ENCODE results near the gene CASP3.
A peak's percentile ranks its signal among the peaks of the same experiment; 100 is the strongest.
"Not testable (repeated sequence)": the region's sequence is repeated elsewhere in the genome, so short reads cannot be mapped to it uniquely, and the experiment has no call there.

Gene CASP3

GRCh38 chr4:184662236-184662635 lies 13.0 kb upstream of the CASP3 start:
- DNase-seq = no peak

- DNase-seq = no peak
Measured at GRCh38 chr4:184660978-184661377, 11.7 kb upstream of the CASP3 start.

GRCh38 chr4:184657820-184658219 lies 8.6 kb upstream of the CASP3 start:
- not testable (repeated sequence) for DNase-seq

- DNase-seq = no peak
Measured at GRCh38 chr4:184657144-184657543, 7.9 kb upstream of the CASP3 start.

GRCh38 chr4:184655889-184656869 lies 6.9 kb upstream of the CASP3 start:
- DNase-seq = no peak

- no peak for DNase-seq
Measured at GRCh38 chr4:184653650-184654049, 4.4 kb upstream of the CASP3 start.

- not testable (repeated sequence) for DNase-seq
Measured at GRCh38 chr4:184652681-184653080, 3.4 kb upstream of the CASP3 start.

- no peak for DNase-seq
Measured at GRCh38 chr4:184651899-184652298, 2.7 kb upstream of the CASP3 start.

- DNase-seq = no peak
Measured at GRCh38 chr4:184649971-184650855, 966 bp upstream of the CASP3 start.

- peak; percentile 44 to 46 for DNase-seq
Measured at GRCh38 chr4:184648313-184649025, 778 bp downstream of the CASP3 start.

GRCh38 chr4:184648054-184648312 lies 1.3 kb downstream of the CASP3 start:
- no peak for DNase-seq

- no peak for DNase-seq
Measured at GRCh38 chr4:184647266-184648053, 1.8 kb downstream of the CASP3 start.

- no peak for DNase-seq
Measured at GRCh38 chr4:184645904-184646610, 3.2 kb downstream of the CASP3 start.

GRCh38 chr4:184644553-184645307 lies 4.5 kb downstream of the CASP3 start:
- DNase-seq = no peak

- DNase-seq = no peak
Measured at GRCh38 chr4:184643731-184644130, 5.5 kb downstream of the CASP3 start.

- no peak for DNase-seq
Measured at GRCh38 chr4:184641451-184641850, 7.8 kb downstream of the CASP3 start.

GRCh38 chr4:184641022-184641421 lies 8.2 kb downstream of the CASP3 start:
- DNase-seq = no peak

- no peak for DNase-seq
Measured at GRCh38 chr4:184636897-184637296, 12.3 kb downstream of the CASP3 start.

GRCh38 chr4:184636144-184636543 lies 13.1 kb downstream of the CASP3 start:
- no peak for DNase-seq

- no peak for DNase-seq
Measured at GRCh38 chr4:184635381-184635780, 13.9 kb downstream of the CASP3 start.

- DNase-seq = no peak
Measured at GRCh38 chr4:184632842-184633241, 16.4 kb downstream of the CASP3 start.
